ENCODE results near the gene CYP3A7.

GRCh38 chr7:99693100-99693426, 41.9 kb downstream of the CYP3A7 start:
- no peak for TF ChIP-seq CTCF (conservative IDR thresholded peaks at IDR 0.05 in 1 of 2, IDR thresholded peaks at IDR 0.05 in 1 of 2; ENCODE audit: extremely low read depth in 1 of 2, insufficient read depth in 1 of 2, low read depth in 1 of 2, low read length in 2 of 2)
- TF ChIP-seq EZH2 (IDR thresholded peaks at IDR 0.05; ENCODE audit: borderline replicate concordance, low read length), result no peak
